Measurements from ENCODE around the gene CCT6B.

GRCh38 chr17:34879146-34879545, 82.1 kb downstream of the CCT6B start:
- TF ChIP-seq, protein P1, sequence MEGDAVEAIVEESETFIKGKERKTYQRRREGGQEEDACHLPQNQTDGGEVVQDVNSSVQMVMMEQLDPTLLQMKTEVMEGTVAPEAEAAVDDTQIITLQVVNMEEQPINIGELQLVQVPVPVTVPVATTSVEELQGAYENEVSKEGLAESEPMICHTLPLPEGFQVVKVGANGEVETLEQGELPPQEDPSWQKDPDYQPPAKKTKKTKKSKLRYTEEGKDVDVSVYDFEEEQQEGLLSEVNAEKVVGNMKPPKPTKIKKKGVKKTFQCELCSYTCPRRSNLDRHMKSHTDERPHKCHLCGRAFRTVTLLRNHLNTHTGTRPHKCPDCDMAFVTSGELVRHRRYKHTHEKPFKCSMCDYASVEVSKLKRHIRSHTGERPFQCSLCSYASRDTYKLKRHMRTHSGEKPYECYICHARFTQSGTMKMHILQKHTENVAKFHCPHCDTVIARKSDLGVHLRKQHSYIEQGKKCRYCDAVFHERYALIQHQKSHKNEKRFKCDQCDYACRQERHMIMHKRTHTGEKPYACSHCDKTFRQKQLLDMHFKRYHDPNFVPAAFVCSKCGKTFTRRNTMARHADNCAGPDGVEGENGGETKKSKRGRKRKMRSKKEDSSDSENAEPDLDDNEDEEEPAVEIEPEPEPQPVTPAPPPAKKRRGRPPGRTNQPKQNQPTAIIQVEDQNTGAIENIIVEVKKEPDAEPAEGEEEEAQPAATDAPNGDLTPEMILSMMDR (IDR thresholded peaks at IDR 0.05; ENCODE audit: poor library complexity, severe bottlenecking), result no peak
- TF ChIP-seq RAD21 (conservative IDR thresholded peaks at IDR 0.05), result no peak
